GM10266 (cell line): Measurements from ENCODE around the gene TLE3.

ENCODE experiments used
- DNase-seq: peaks from one replicate; pipeline ENCODE4 v3.0.0; 2012; ENCODE audit errors: extremely low spot score
- CTCF ChIP-seq: IDR thresholded peaks from 2 replicates; pipeline ENCODE4 v1.5.1; 2012; ENCODE audit warnings: mild to moderate bottlenecking, low read depth; ENCODE audit not compliant: control insufficient read depth, insufficient read depth; ENCODE audit errors: missing control alignments

The TLE3 gene

DNA sequence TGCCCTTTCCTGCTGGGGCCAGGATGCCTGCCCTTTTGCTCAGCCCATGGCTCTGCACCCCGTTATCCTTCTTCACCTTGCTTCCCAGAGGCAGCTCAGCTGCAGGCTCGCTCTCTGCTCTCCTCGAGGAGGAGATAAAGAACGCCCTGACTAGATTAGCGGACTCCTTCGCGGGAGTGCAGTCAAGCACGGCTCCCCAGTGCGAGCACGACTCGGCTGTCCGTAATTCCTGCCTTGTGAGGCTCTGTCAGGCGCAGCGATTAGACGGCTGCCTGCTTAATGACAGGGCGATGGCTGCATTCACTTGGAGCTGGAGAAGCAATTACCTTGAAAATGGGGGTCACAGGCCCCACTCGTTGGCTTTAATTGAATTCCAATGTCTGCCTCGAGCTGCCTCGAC is 25.9 kb downstream of the TLE3 start:
- no peak for DNase-seq
- TF ChIP-seq CTCF: no peak

- DNase-seq: no peak
- no peak for TF ChIP-seq CTCF
Observed at GRCh38 chr15:70069716-70070115, 28.0 kb downstream of the TLE3 start.

GRCh38 chr15:70068783-70069565 is 28.7 kb downstream of the TLE3 start:
- TF ChIP-seq CTCF: no peak
- DNase-seq: no peak

DNA sequence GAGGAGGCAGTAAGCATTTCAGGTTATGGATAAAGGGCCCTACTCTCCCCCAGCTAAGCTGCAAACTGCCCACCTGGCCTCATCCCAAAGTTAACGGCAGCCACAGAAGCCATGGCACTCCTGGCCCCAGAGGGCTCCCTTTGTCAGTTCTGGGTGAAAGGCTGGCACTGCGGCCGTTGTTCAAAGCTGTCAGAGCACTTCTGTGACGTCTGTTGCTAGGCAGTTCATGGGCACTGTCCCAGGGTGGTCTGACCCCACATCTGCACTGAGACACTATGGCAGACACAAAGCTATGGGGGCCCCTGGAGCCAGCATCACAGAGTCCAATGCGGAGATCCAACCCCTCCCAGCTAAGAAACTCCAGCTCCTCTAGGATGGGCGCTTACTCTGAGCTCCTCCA is 30.0 kb downstream of the TLE3 start:
- no peak for DNase-seq
- TF ChIP-seq CTCF: no peak

GRCh38 chr15:70067011-70067410 is 30.7 kb downstream of the TLE3 start:
- DNase-seq: no peak
- TF ChIP-seq CTCF: no peak

DNA sequence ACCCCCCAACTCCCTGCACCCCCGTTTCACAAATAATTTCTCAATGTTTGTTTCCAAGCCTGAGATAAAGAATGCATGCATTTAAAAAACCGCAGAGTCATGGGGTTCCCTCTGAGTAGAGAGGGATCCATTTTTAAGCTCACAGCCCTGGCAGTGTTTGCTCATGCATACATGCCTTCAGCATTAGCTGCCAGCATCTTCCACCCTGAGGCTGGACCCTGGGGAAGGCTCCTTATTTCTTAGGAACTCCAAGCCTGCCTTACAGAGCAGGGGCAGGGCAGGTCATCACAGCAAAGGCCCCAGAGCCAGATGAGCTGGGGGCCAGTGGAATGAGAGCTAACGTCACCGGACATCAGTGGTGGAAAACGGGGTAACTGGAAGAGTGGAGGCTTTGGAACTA is 31.3 kb downstream of the TLE3 start:
- no peak for DNase-seq
- TF ChIP-seq CTCF: no peak

- DNase-seq: no peak
- no peak for TF ChIP-seq CTCF
Observed at GRCh38 chr15:70066004-70066403, 31.7 kb downstream of the TLE3 start.
